ENCODE data around the gene MYOM1.
"Not testable (repeated sequence)": the region's sequence is repeated elsewhere in the genome, so short reads cannot be mapped to it uniquely, and the experiment has no call there.

The MYOM1 gene

GRCh38 chr18:3073353-3073752, 146.4 kb downstream of the MYOM1 start:
- POLR2A ChIA-PET: not testable (repeated sequence)
- 92% methylated on average over 2 of the region's 3 CpGs for WGBS (ENCODE audit: insufficient coverage)
- CTCF ChIA-PET: interaction anchor here (1.5 to 3.4 kb wide), 4 partner anchors 11 to 79 kb away, joined by 3 to 21 read pairs (median 6); no protein-coding TSS in a partner anchor

GRCh38 chr18:3071676-3072075, 148.1 kb downstream of the MYOM1 start:
- Histone ChIP-seq H3K4me3 (ENCODE audit: control insufficient read depth in 1 of 7, extremely low read depth in 1 of 7, insufficient read depth in 4 of 7, low read depth in 2 of 7, low read length in 6 of 7) (no peak overlapping the region), H3K36me3 (ENCODE audit: control insufficient read depth in 4 of 4, insufficient read depth in 4 of 4, low read length in 3 of 4) (no peaks in the 10 kb centered on the region), H3K27ac (ENCODE audit: insufficient read depth in 1 of 2, low read depth in 1 of 2, low read length in 2 of 2, poor library complexity in 1 of 2, severe bottlenecking in 2 of 2) (no peak overlapping the region), H3K4me1 (ENCODE audit: control extremely low read depth in 1 of 4, control insufficient read depth in 4 of 4, insufficient read depth in 4 of 4, low read length in 3 of 4) (peaks cover 0 to 4% (median under 1%) of the 10 kb centered on the region in 4 experiments), H3K9me3 (ENCODE audit: control extremely low read depth in 1 of 5, control insufficient read depth in 4 of 5, insufficient read depth in 2 of 5, low read depth in 1 of 5, low read length in 4 of 5) (no peaks in the 10 kb centered on the region), H3K27me3 (replicated peaks in 2 of 5; ENCODE audit: control insufficient read depth in 4 of 5, insufficient read depth in 5 of 5, low read length in 4 of 5) (no peaks in the 10 kb centered on the region)
- 100% methylated on average over 4 of the region's 5 CpGs for WGBS (ENCODE audit: insufficient coverage)
- CTCF ChIA-PET: interaction anchor here (0.9 to 1.7 kb wide), 3 partner anchors 9 to 38 kb away, joined by 3 to 6 read pairs (median 3); no protein-coding TSS in a partner anchor
- DNase-seq: no peak
- POLR2A ChIA-PET: no interaction called here

More at GRCh38 chr18:3073353-3073752, 146.4 kb downstream of the MYOM1 start:
- H3K36me3 ChIP-seq (ENCODE audit: control insufficient read depth in 4 of 4, insufficient read depth in 4 of 4, low read length in 3 of 4); H3K9me3 ChIP-seq (ENCODE audit: control extremely low read depth in 1 of 5, control insufficient read depth in 4 of 5, insufficient read depth in 2 of 5, low read depth in 1 of 5, low read length in 4 of 5); DNase-seq; H3K4me3 ChIP-seq (ENCODE audit: control insufficient read depth in 1 of 7, extremely low read depth in 1 of 7, insufficient read depth in 4 of 7, low read depth in 2 of 7, low read length in 6 of 7); H3K27me3 ChIP-seq (replicated peaks in 2 of 5; ENCODE audit: control insufficient read depth in 4 of 5, insufficient read depth in 5 of 5, low read length in 4 of 5); H3K4me1 ChIP-seq (ENCODE audit: control extremely low read depth in 1 of 4, control insufficient read depth in 4 of 4, insufficient read depth in 4 of 4, low read length in 3 of 4); H3K27ac ChIP-seq (ENCODE audit: insufficient read depth in 1 of 2, low read depth in 1 of 2, low read length in 2 of 2, poor library complexity in 1 of 2, severe bottlenecking in 2 of 2): not testable (repeated sequence)

- Histone ChIP-seq H3K9me3 (ENCODE audit: control extremely low read depth in 1 of 5, control insufficient read depth in 4 of 5, insufficient read depth in 2 of 5, low read depth in 1 of 5, low read length in 4 of 5) (no peaks in the 10 kb centered on the region), H3K4me3 (ENCODE audit: control insufficient read depth in 1 of 7, extremely low read depth in 1 of 7, insufficient read depth in 4 of 7, low read depth in 2 of 7, low read length in 6 of 7) (no peak overlapping the region), H3K4me1 (ENCODE audit: control extremely low read depth in 1 of 4, control insufficient read depth in 4 of 4, insufficient read depth in 4 of 4, low read length in 3 of 4) (peaks cover 0 to 4% (median under 1%) of the 10 kb centered on the region in 4 experiments), H3K27ac (ENCODE audit: insufficient read depth in 1 of 2, low read depth in 1 of 2, low read length in 2 of 2, poor library complexity in 1 of 2, severe bottlenecking in 2 of 2) (no peak overlapping the region), H3K36me3 (ENCODE audit: control insufficient read depth in 4 of 4, insufficient read depth in 4 of 4, low read length in 3 of 4) (no peaks in the 10 kb centered on the region), H3K27me3 (replicated peaks in 2 of 5; ENCODE audit: control insufficient read depth in 4 of 5, insufficient read depth in 5 of 5, low read length in 4 of 5) (no peaks in the 10 kb centered on the region)
- ChIA-PET POLR2A (no interaction called here), CTCF (interaction anchor here (1.8 kb wide), 1 partner anchor 76 kb away, joined by 8 read pairs; no protein-coding TSS in a partner anchor)
- DNase-seq: no peak
- 93% methylated on average over 3 of the region's 5 CpGs for WGBS (ENCODE audit: insufficient coverage)
These were observed 149.9 kb downstream of the MYOM1 start for GRCh38 chr18:3069671-3070433.

GRCh38 chr18:3067722-3068121, 152.0 kb downstream of the MYOM1 start:
- Histone ChIP-seq H3K4me3 (ENCODE audit: control insufficient read depth in 1 of 7, extremely low read depth in 1 of 7, insufficient read depth in 4 of 7, low read depth in 2 of 7, low read length in 6 of 7) (peak overlapping the region in 1 of 7 experiments; percentile 12), H3K27me3 (replicated peaks in 2 of 5; ENCODE audit: control insufficient read depth in 4 of 5, insufficient read depth in 5 of 5, low read length in 4 of 5) (no peaks in the 10 kb centered on the region), H3K36me3 (ENCODE audit: control insufficient read depth in 4 of 4, insufficient read depth in 4 of 4, low read length in 3 of 4) (no peaks in the 10 kb centered on the region), H3K27ac (ENCODE audit: insufficient read depth in 1 of 2, low read depth in 1 of 2, low read length in 2 of 2, poor library complexity in 1 of 2, severe bottlenecking in 2 of 2) (no peak overlapping the region), H3K9me3 (ENCODE audit: control extremely low read depth in 1 of 5, control insufficient read depth in 4 of 5, insufficient read depth in 2 of 5, low read depth in 1 of 5, low read length in 4 of 5) (no peaks in the 10 kb centered on the region), H3K4me1 (ENCODE audit: control extremely low read depth in 1 of 4, control insufficient read depth in 4 of 4, insufficient read depth in 4 of 4, low read length in 3 of 4) (peaks cover 2 to 5% (median 4%) of the 10 kb centered on the region in 4 experiments)
- ChIA-PET CTCF (interaction anchor here (1.2 kb wide), 1 partner anchor 12 kb away, joined by 3 read pairs; no protein-coding TSS in a partner anchor), POLR2A (no interaction called here)
- 77% methylated on average over 4 of the region's 5 CpGs for WGBS (ENCODE audit: insufficient coverage)
- no peak for DNase-seq

GRCh38 chr18:3067165-3067661, 152.6 kb downstream of the MYOM1 start:
- ChIA-PET CTCF (no interaction called here), POLR2A (no interaction called here)
- H3K27ac ChIP-seq (ENCODE audit: insufficient read depth in 1 of 2, low read depth in 1 of 2, low read length in 2 of 2, poor library complexity in 1 of 2, severe bottlenecking in 2 of 2): no peak overlapping the region
- DNase-seq: peak in 2 of 3 donors; percentile 17 to 20
- H3K4me1 ChIP-seq (ENCODE audit: control extremely low read depth in 1 of 4, control insufficient read depth in 4 of 4, insufficient read depth in 4 of 4, low read length in 3 of 4): peaks cover 5 to 10% (median 8%) of the 10 kb centered on the region in 4 experiments
- no peaks in the 10 kb centered on the region for H3K36me3 ChIP-seq (ENCODE audit: control insufficient read depth in 4 of 4, insufficient read depth in 4 of 4, low read length in 3 of 4)
- H3K9me3 ChIP-seq (ENCODE audit: control extremely low read depth in 1 of 5, control insufficient read depth in 4 of 5, insufficient read depth in 2 of 5, low read depth in 1 of 5, low read length in 4 of 5): no peaks in the 10 kb centered on the region
- WGBS (ENCODE audit: insufficient coverage): 92% methylated on average over 19 of the region's 25 CpGs
- H3K27me3 ChIP-seq (replicated peaks in 2 of 5; ENCODE audit: control insufficient read depth in 4 of 5, insufficient read depth in 5 of 5, low read length in 4 of 5): no peaks in the 10 kb centered on the region
- H3K4me3 ChIP-seq (ENCODE audit: control insufficient read depth in 1 of 7, extremely low read depth in 1 of 7, insufficient read depth in 4 of 7, low read depth in 2 of 7, low read length in 6 of 7): peak overlapping the region in 1 of 7 experiments; percentile 12

- peaks cover 8 to 17% (median 14%) of the 10 kb centered on the region in 4 experiments for H3K4me1 ChIP-seq (ENCODE audit: control extremely low read depth in 1 of 4, control insufficient read depth in 4 of 4, insufficient read depth in 4 of 4, low read length in 3 of 4)
- WGBS (ENCODE audit: insufficient coverage): 97% methylated on average over 15 of the region's 17 CpGs
- no peak for DNase-seq
- POLR2A ChIA-PET: interaction anchor here (0.6 kb wide), 1 partner anchor 129 kb away, joined by 3 read pairs; no protein-coding TSS in a partner anchor
- H3K4me3 ChIP-seq (ENCODE audit: control insufficient read depth in 1 of 7, extremely low read depth in 1 of 7, insufficient read depth in 4 of 7, low read depth in 2 of 7, low read length in 6 of 7): no peak overlapping the region
- H3K9me3 ChIP-seq (ENCODE audit: control extremely low read depth in 1 of 5, control insufficient read depth in 4 of 5, insufficient read depth in 2 of 5, low read depth in 1 of 5, low read length in 4 of 5): no peaks in the 10 kb centered on the region
- no peak overlapping the region for H3K27ac ChIP-seq (ENCODE audit: insufficient read depth in 1 of 2, low read depth in 1 of 2, low read length in 2 of 2, poor library complexity in 1 of 2, severe bottlenecking in 2 of 2)
- no peaks in the 10 kb centered on the region for H3K27me3 ChIP-seq (replicated peaks in 2 of 5; ENCODE audit: control insufficient read depth in 4 of 5, insufficient read depth in 5 of 5, low read length in 4 of 5)
- CTCF ChIA-PET: no interaction called here
- no peaks in the 10 kb centered on the region for H3K36me3 ChIP-seq (ENCODE audit: control insufficient read depth in 4 of 4, insufficient read depth in 4 of 4, low read length in 3 of 4)
These were observed 153.2 kb downstream of the MYOM1 start for GRCh38 chr18:3066341-3067110.

All from common myeloid progenitor, CD34-positive (primary cell).